HCT116 (cell line): Measurements from ENCODE around the gene CHST15. TPM values are rescaled to one million over a fixed set of nuclear protein-coding genes. Genes with fewer than 3 reads are reported as not detected.

Source experiments
- ATAC-seq: fragments of 200-7000 bp; cut with Tn5 transposase; 2 replicates; pipeline ENCODE4 v1.9.1; 2020; ENCODE audit warnings: mild to moderate bottlenecking, moderate library complexity
- BruUV-seq: library from RNA; stranded (reverse); fragments of 400-500 nt; replicated peaks from 2 replicates; lab custom pipeline; 2021; lab: Mats Ljungman, UMichigan
- CTCF ChIA-PET: fragments of 300-600 bp; sonication (Branson Sonifier 250); formaldehyde crosslinking; loops from one replicate; lab custom pipeline; 2021; ENCODE audit warnings: antibody characterized with exemption; lab: Charles Lee
- POLR2A ChIA-PET: fragments of 300-600, 350-600 bp; sonication (Branson Sonifier 250); formaldehyde crosslinking; loops from one replicate; lab custom pipeline; 2021; ENCODE audit warnings: antibody characterized with exemption; lab: Charles Lee
- RAD21 ChIA-PET, 2 experiments: fragments of 300-600 bp; sonication (Branson Sonifier 250); formaldehyde crosslinking; loops; one replicate each; lab custom pipeline; 2023; ENCODE audit warnings: low total read pairs in 2 of 2; ENCODE audit not compliant: uncharacterized antibody in 2 of 2, unreplicated experiment in 2 of 2, low non-redundant PET in 1 of 2; lab: Charles Lee
- DNase-seq: peaks from one replicate; pipeline ENCODE4 v3.0.0-alpha.2; 2010; ENCODE audit warnings: low read depth, low spot score
- H2AFZ ChIP-seq: fragments of 200-600 bp; shearing (Covaris generic), sonication (generic); 2 replicates; pipeline ENCODE4 v1.6.1; 2017; ENCODE audit warnings: low read depth, mixed run types, mixed read lengths, antibody characterized with exemption, low read length; ENCODE audit not compliant: poor library complexity, severe bottlenecking
- H3K27ac ChIP-seq: 2 replicates; pipeline ENCODE4 v1.5.1; 2012; ENCODE audit warnings: low read depth, low read length
- H3K27me3 ChIP-seq: fragments of 200-600 bp; sonication (generic); 2 replicates; pipeline ENCODE4 v1.6.1; 2016; ENCODE audit warnings: mixed run types, low read length, mixed read lengths; ENCODE audit not compliant: insufficient read depth
- H3K36me3 ChIP-seq, 2 experiments: fragments of 200-500 bp in 1 of 2; fragments of 200-600 bp in 1 of 2; sonication (Bioruptor generic) in 1 of 2; sonication (generic) in 1 of 2; 2 replicates each; pipeline versions ENCODE4 v1.5.1 to v1.6.1; 2014 to 2016; ENCODE audit warnings: low read length in 2 of 2, inconsistent platforms in 1 of 2, mixed read lengths in 1 of 2, mixed run types in 1 of 2; ENCODE audit not compliant: insufficient read depth in 2 of 2, control insufficient read depth in 1 of 2
- H3K4me1 ChIP-seq, 2 experiments: fragments of 200-600 bp in 1 of 2; sonication (generic) in 1 of 2; 2 replicates each; pipeline versions ENCODE4 v1.5.1 to v1.6.1; 2012 to 2017; ENCODE audit warnings: low read length in 2 of 2, inconsistent platforms in 1 of 2, mild to moderate bottlenecking in 1 of 2, mixed read lengths in 1 of 2, mixed run types in 1 of 2, moderate library complexity in 1 of 2; ENCODE audit not compliant: insufficient read depth in 2 of 2, control insufficient read depth in 1 of 2
- H3K4me2 ChIP-seq: fragments of 200-600 bp; sonication (generic); 2 replicates; pipeline ENCODE4 v1.6.1; 2017; ENCODE audit warnings: mixed run types, low read length, mixed read lengths
- H3K4me3 ChIP-seq, 2 experiments: fragments of 200-600 bp in 1 of 2; sonication (generic) in 1 of 2; replicated peaks in 1 of 2; 2 replicates each; pipeline ENCODE4 v1.5.1; 2011 to 2016; ENCODE audit warnings: low read length in 2 of 2, control low read depth in 1 of 2, low read depth in 1 of 2, mild to moderate bottlenecking in 1 of 2, mixed read lengths in 1 of 2, mixed run types in 1 of 2
- H3K79me2 ChIP-seq: fragments of 200-600 bp; sonication (generic); 2 replicates; pipeline ENCODE4 v1.6.1; 2017; ENCODE audit warnings: mild to moderate bottlenecking, mixed run types, low read length, moderate library complexity, mixed read lengths; ENCODE audit not compliant: insufficient read depth
- H3K9ac ChIP-seq: fragments of 200-600 bp; sonication (generic); 2 replicates; pipeline ENCODE4 v1.6.1; 2016; ENCODE audit warnings: low read length, mixed read lengths
- H3K9me2 ChIP-seq: fragments of 200-600 bp; sonication (generic), shearing (Covaris generic); 2 replicates; pipeline ENCODE4 v1.6.1; 2017; ENCODE audit warnings: mixed run types, mild to moderate bottlenecking, moderate library complexity; ENCODE audit not compliant: insufficient read depth
- H3K9me3 ChIP-seq, 2 experiments: fragments of 200-500 bp in 1 of 2; fragments of 200-600 bp in 1 of 2; sonication (Bioruptor generic) in 1 of 2; sonication (generic) in 1 of 2; 2 replicates each; pipeline ENCODE4 v1.6.1; 2014 to 2017; ENCODE audit warnings: low read length in 2 of 2, mixed read lengths in 2 of 2, inconsistent platforms in 1 of 2, low read depth in 1 of 2, mild to moderate bottlenecking in 1 of 2, mixed run types in 1 of 2, moderate library complexity in 1 of 2; ENCODE audit not compliant: control insufficient read depth in 1 of 2, insufficient read depth in 1 of 2
- H4K20me1 ChIP-seq: fragments of 200-600 bp; sonication (generic), shearing (Covaris generic); 2 replicates; pipeline ENCODE4 v1.6.1; 2017; ENCODE audit warnings: mixed run types, mild to moderate bottlenecking, moderate library complexity; ENCODE audit not compliant: insufficient read depth
- ATF3 ChIP-seq: IDR thresholded peaks from 2 replicates; pipeline ENCODE4 v1.6.1; 2012
- EGR1 ChIP-seq: IDR thresholded peaks from 2 replicates; pipeline ENCODE4 v1.6.1; 2012; ENCODE audit warnings: low read depth
- ELF1 ChIP-seq: IDR thresholded peaks from 2 replicates; pipeline ENCODE4 v1.6.1; 2012; ENCODE audit warnings: low read depth, borderline replicate concordance
- EZH2phosphoT487 ChIP-seq: fragments of 200-600 bp; IDR thresholded peaks from 2 replicates; pipeline ENCODE4 v1.6.1; 2018; ENCODE audit warnings: antibody characterized with exemption, borderline replicate concordance
- FOSL1 ChIP-seq: IDR thresholded peaks from 2 replicates; pipeline ENCODE4 v1.6.1; 2012; ENCODE audit warnings: low read depth
- POLR2A ChIP-seq: IDR thresholded peaks from 2 replicates; pipeline ENCODE4 v1.7.0; 2011; ENCODE audit warnings: borderline replicate concordance; ENCODE audit not compliant: insufficient read depth, insufficient read length; ENCODE audit errors: extremely low read depth
- POLR2AphosphoS5 ChIP-seq: IDR thresholded peaks from 2 replicates; pipeline ENCODE4 v1.6.1; 2011; ENCODE audit warnings: mild to moderate bottlenecking, low read depth, low read length, moderate library complexity
- RAD21 ChIP-seq: IDR thresholded peaks from 2 replicates; pipeline ENCODE4 v1.6.1; 2012; ENCODE audit warnings: low read depth, mild to moderate bottlenecking
- SIN3A ChIP-seq: IDR thresholded peaks from 2 replicates; pipeline ENCODE4 v1.6.1; 2012; ENCODE audit warnings: low read depth
- ZFX ChIP-seq: fragments of 450-650 bp; IDR thresholded peaks from 2 replicates; pipeline ENCODE4 v1.6.1; 2017
- ZNF274 ChIP-seq: fragments of 200-500 bp; sonication (Bioruptor generic); IDR thresholded peaks from 2 replicates; pipeline ENCODE4 v1.6.1; 2014; ENCODE audit warnings: mild to moderate bottlenecking, low read depth, low read length, inconsistent platforms
- intact Hi-C: fragments of 100-400 bp; cut with micrococcal nuclease; formaldehyde crosslinking; loops from 2 replicates; pipeline ENCODE4 v1.10.0; 2022
- total RNA-seq: library from RNA; stranded (reverse); gene quantifications from one replicate; pipeline ENCODE4 v1.2.1, GENCODE V29; 2021; ENCODE audit not compliant: unreplicated experiment
- TF ChIP-seq, protein P1 (sequence below): IDR thresholded peaks from 2 replicates; pipeline ENCODE4 v1.6.1; 2012; ENCODE audit warnings: low read depth
- TF ChIP-seq, protein P2 (sequence below): IDR thresholded peaks from 2 replicates; pipeline ENCODE4 v1.6.1; 2012

CHST15 gene
- total RNA-seq, 1 experiment from 2014 or later = 47.2 TPM

GRCh38 chr10:124070666-124071065 is 22.7 kb downstream of the CHST15 start:
- CTCF ChIA-PET = no interaction called here

More at GRCh38 chr10:124070666-124071065, 22.7 kb downstream of the CHST15 start:
- no peaks in the 10 kb centered on the region for H3K27me3 ChIP-seq
- ChIA-PET POLR2A (no interaction called here), RAD21 (no interaction called here)
- H2AFZ ChIP-seq = no peak overlapping the region
- DNase-seq (no peak), ATAC-seq (no peak)
- intact Hi-C loops = no loop called here
- H3K9me3 ChIP-seq = no peaks in the 10 kb centered on the region
- no TSS peak for BruUV-seq
- H3K4me1 ChIP-seq = peaks cover 0 to 10% of the 10 kb centered on the region in 2 experiments; a peak in 2 of 4 replicates
- no peak for TF ChIP-seq ELF1
- TF ChIP-seq, protein P1, sequence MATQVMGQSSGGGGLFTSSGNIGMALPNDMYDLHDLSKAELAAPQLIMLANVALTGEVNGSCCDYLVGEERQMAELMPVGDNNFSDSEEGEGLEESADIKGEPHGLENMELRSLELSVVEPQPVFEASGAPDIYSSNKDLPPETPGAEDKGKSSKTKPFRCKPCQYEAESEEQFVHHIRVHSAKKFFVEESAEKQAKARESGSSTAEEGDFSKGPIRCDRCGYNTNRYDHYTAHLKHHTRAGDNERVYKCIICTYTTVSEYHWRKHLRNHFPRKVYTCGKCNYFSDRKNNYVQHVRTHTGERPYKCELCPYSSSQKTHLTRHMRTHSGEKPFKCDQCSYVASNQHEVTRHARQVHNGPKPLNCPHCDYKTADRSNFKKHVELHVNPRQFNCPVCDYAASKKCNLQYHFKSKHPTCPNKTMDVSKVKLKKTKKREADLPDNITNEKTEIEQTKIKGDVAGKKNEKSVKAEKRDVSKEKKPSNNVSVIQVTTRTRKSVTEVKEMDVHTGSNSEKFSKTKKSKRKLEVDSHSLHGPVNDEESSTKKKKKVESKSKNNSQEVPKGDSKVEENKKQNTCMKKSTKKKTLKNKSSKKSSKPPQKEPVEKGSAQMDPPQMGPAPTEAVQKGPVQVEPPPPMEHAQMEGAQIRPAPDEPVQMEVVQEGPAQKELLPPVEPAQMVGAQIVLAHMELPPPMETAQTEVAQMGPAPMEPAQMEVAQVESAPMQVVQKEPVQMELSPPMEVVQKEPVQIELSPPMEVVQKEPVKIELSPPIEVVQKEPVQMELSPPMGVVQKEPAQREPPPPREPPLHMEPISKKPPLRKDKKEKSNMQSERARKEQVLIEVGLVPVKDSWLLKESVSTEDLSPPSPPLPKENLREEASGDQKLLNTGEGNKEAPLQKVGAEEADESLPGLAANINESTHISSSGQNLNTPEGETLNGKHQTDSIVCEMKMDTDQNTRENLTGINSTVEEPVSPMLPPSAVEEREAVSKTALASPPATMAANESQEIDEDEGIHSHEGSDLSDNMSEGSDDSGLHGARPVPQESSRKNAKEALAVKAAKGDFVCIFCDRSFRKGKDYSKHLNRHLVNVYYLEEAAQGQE = no peak
- no peak for TF ChIP-seq POLR2A
- no peak for TF ChIP-seq RAD21
- TF ChIP-seq ATF3 = no peak
- TF ChIP-seq EGR1 = no peak
- TF ChIP-seq ZNF274 = no peak
- no peak for TF ChIP-seq POLR2AphosphoS5
- TF ChIP-seq ZFX = no peak
- TF ChIP-seq FOSL1 = no peak
- TF ChIP-seq, protein P2, sequence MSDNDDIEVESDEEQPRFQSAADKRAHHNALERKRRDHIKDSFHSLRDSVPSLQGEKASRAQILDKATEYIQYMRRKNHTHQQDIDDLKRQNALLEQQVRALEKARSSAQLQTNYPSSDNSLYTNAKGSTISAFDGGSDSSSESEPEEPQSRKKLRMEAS = no peak
- TF ChIP-seq EZH2phosphoT487 = no peak
- TF ChIP-seq SIN3A = no peak
- H4K20me1 ChIP-seq = peaks cover 3% of the 10 kb centered on the region; the same call in 1 of the 2 replicates
- no peak overlapping the region for H3K9ac ChIP-seq
- H3K4me2 ChIP-seq = no peak overlapping the region
- no peaks in the 10 kb centered on the region for H3K9me2 ChIP-seq
- no peaks in the 10 kb centered on the region for H3K36me3 ChIP-seq
- no peak overlapping the region for H3K27ac ChIP-seq
- H3K79me2 ChIP-seq = peaks cover 74% of the 10 kb centered on the region
- no peak overlapping the region for H3K4me3 ChIP-seq
